HFFc6 (cell line): Measurements from ENCODE around the gene FANCF. TPM values are rescaled to one million over a fixed set of nuclear protein-coding genes. Genes with fewer than 3 reads are reported as not detected.
"Not testable (repeated sequence)": the region's sequence is repeated elsewhere in the genome, so short reads cannot be mapped to it uniquely, and the experiment has no call there.

Experiments used
- DNase-seq: peaks from one replicate; pipeline ENCODE4 v3.0.0-alpha.2; 2018
- H3K27ac Mint-ChIP-seq: 2 replicates; pipeline ENCODE4 v1.8.0; 2020; ENCODE audit warnings: mild to moderate bottlenecking, mixed read lengths
- H3K27me3 Mint-ChIP-seq: 2 replicates; pipeline ENCODE4 v1.8.0; 2021; ENCODE audit warnings: mild to moderate bottlenecking, moderate library complexity, mixed read lengths; ENCODE audit not compliant: insufficient read depth
- H3K36me3 Mint-ChIP-seq: 2 replicates; pipeline ENCODE4 v1.8.0; 2021; ENCODE audit warnings: low read depth, mixed read lengths
- H3K4me1 Mint-ChIP-seq: 2 replicates; pipeline ENCODE4 v1.8.0; 2020; ENCODE audit warnings: low read depth, mixed read lengths
- H3K4me3 Mint-ChIP-seq: 2 replicates; pipeline ENCODE4 v1.8.0; 2020; ENCODE audit warnings: mild to moderate bottlenecking, moderate library complexity, mixed read lengths
- H3K9me3 Mint-ChIP-seq: 2 replicates; pipeline ENCODE4 v1.8.0; 2020; ENCODE audit warnings: mild to moderate bottlenecking, mixed read lengths
- CTCF ChIP-seq: fragments of 200-600 bp; sonication (generic); IDR thresholded peaks from 2 replicates; pipeline ENCODE4 v1.5.0; 2021; ENCODE audit warnings: antibody characterized with exemption, mild to moderate bottlenecking
- total RNA-seq, 6 experiments: library from RNA; stranded (reverse); fragmentation: NEBNext Ultra II Directional; extraction: Animal tissue kit (Norgen Biotek cat#: 25700); gene quantifications; 2 replicates in 1 of 6; 3 replicates in 5 of 6; pipeline ENCODE4 v1.2.3, GENCODE V29; 2021

FANCF gene
- total RNA-seq, 6 experiments from 2014 or later: 5.9 to 6.8 (median 6.5) TPM

GRCh38 chr11:22657101-22657694, 31.6 kb upstream of the FANCF start:
- TF ChIP-seq CTCF: no peak
- Mint-ChIP-seq H3K4me3 (no peak overlapping the region), H3K36me3 (no peaks in the 10 kb centered on the region), H3K9me3 (peaks cover 8% of the 10 kb centered on the region), H3K27ac (no peak overlapping the region), H3K27me3 (no peaks in the 10 kb centered on the region), H3K4me1 (no peaks in the 10 kb centered on the region)
- no peak for DNase-seq

- no peak overlapping the region for H3K27ac Mint-ChIP-seq
- H3K4me3 Mint-ChIP-seq: no peak overlapping the region
- DNase-seq: no peak
- peaks cover 8% of the 10 kb centered on the region for H3K9me3 Mint-ChIP-seq
- H3K4me1 Mint-ChIP-seq: no peaks in the 10 kb centered on the region
- H3K36me3 Mint-ChIP-seq: no peaks in the 10 kb centered on the region
- TF ChIP-seq CTCF: no peak
- H3K27me3 Mint-ChIP-seq: 0 out of 2 replicates have a peak, but pooled peaks cover 3% of the 10 kb centered on the region
Observed at GRCh38 chr11:22656130-22656529, 30.5 kb upstream of the FANCF start.

GRCh38 chr11:22652346-22652745, 26.7 kb upstream of the FANCF start:
- H3K27ac Mint-ChIP-seq, H3K4me1 Mint-ChIP-seq, H3K27me3 Mint-ChIP-seq, H3K4me3 Mint-ChIP-seq, DNase-seq, H3K9me3 Mint-ChIP-seq, H3K36me3 Mint-ChIP-seq: not testable (repeated sequence)

GRCh38 chr11:22641559-22641958, 15.9 kb upstream of the FANCF start:
- H3K27ac Mint-ChIP-seq: no peak overlapping the region
- H3K9me3 Mint-ChIP-seq: no peaks in the 10 kb centered on the region
- no peaks in the 10 kb centered on the region for H3K27me3 Mint-ChIP-seq
- DNase-seq: no peak
- H3K36me3 Mint-ChIP-seq: no peaks in the 10 kb centered on the region
- H3K4me1 Mint-ChIP-seq: no peaks in the 10 kb centered on the region
- no peak overlapping the region for H3K4me3 Mint-ChIP-seq
- no peak for TF ChIP-seq CTCF

- no peaks in the 10 kb centered on the region; the same call in 1 of the 2 replicates for H3K27me3 Mint-ChIP-seq
- no peaks in the 10 kb centered on the region for H3K4me1 Mint-ChIP-seq
- H3K27ac Mint-ChIP-seq: no peak overlapping the region
- no peak for TF ChIP-seq CTCF
- no peak for DNase-seq
- H3K9me3 Mint-ChIP-seq: no peaks in the 10 kb centered on the region
- no peak overlapping the region for H3K4me3 Mint-ChIP-seq
- H3K36me3 Mint-ChIP-seq: no peaks in the 10 kb centered on the region
Observed at GRCh38 chr11:22640862-22641261, 15.2 kb upstream of the FANCF start.

- no peaks in the 10 kb centered on the region for H3K4me1 Mint-ChIP-seq
- no peak overlapping the region for H3K27ac Mint-ChIP-seq
- no peak for TF ChIP-seq CTCF
- H3K27me3 Mint-ChIP-seq: no peaks in the 10 kb centered on the region; the same call in 1 of the 2 replicates
- DNase-seq: no peak
- H3K36me3 Mint-ChIP-seq: no peaks in the 10 kb centered on the region
- H3K4me3 Mint-ChIP-seq: no peak overlapping the region
- H3K9me3 Mint-ChIP-seq: no peaks in the 10 kb centered on the region
Observed at GRCh38 chr11:22635689-22636088, 10.1 kb upstream of the FANCF start.
